HepG2 (cell line): ENCODE measurements around the gene SHTN1. TPM values are rescaled to one million over a fixed set of nuclear protein-coding genes. Genes with fewer than 3 reads are reported as not detected.

Experiments
- AGO1 ChIP-seq: fragments of 200-400 bp; formaldehyde crosslinking; IDR thresholded peaks from 2 replicates; pipeline ENCODE4 v1.6.1; 2017; ENCODE audit warnings: mild to moderate bottlenecking, low read depth, low read length, moderate library complexity; ENCODE audit not compliant: poor library complexity, severe bottlenecking
- ATAD3A ChIP-seq: sonication (generic); formaldehyde crosslinking; IDR thresholded peaks from 2 replicates; pipeline ENCODE4 v1.4.0; 2020; ENCODE audit warnings: missing genetic modification reagents
- DNMT3B ChIP-seq: conservative IDR thresholded peaks from 2 replicates; pipeline ENCODE4 v1.6.1; 2016; ENCODE audit warnings: missing biosample characterization, control low read depth
- ELF4 ChIP-seq: sonication (generic); formaldehyde crosslinking; IDR thresholded peaks from 2 replicates; pipeline ENCODE4 v1.5.0; 2020; ENCODE audit warnings: missing genetic modification reagents, mild to moderate bottlenecking, moderate library complexity, borderline replicate concordance
- MTA1 ChIP-seq: sonication (generic); formaldehyde crosslinking; IDR thresholded peaks from 2 replicates; pipeline ENCODE4 v1.4.0; 2020; ENCODE audit warnings: missing genetic modification reagents, mild to moderate bottlenecking, borderline replicate concordance
- PHF21A ChIP-seq: sonication (generic); formaldehyde crosslinking; IDR thresholded peaks from 2 replicates; pipeline ENCODE4 v1.5.0; 2020; ENCODE audit warnings: mild to moderate bottlenecking, missing genetic modification reagents
- PRMT3 ChIP-seq: sonication (generic); formaldehyde crosslinking; IDR thresholded peaks from 2 replicates; pipeline ENCODE4 v1.8.1; 2022; ENCODE audit warnings: low read depth, mild to moderate bottlenecking, moderate library complexity, missing genetic modification reagents, borderline replicate concordance
- RAD21 ChIP-seq: fragments of 450-650 bp; formaldehyde crosslinking; IDR thresholded peaks from 2 replicates; pipeline ENCODE4 v1.5.0; 2020; ENCODE audit warnings: mild to moderate bottlenecking
- SALL2 ChIP-seq: sonication (generic); formaldehyde crosslinking; IDR thresholded peaks from 2 replicates; pipeline ENCODE4 v1.8.1; 2023; ENCODE audit warnings: mild to moderate bottlenecking, missing genetic modification reagents, inconsistent platforms
- TAF15 ChIP-seq: fragments of 200-400 bp; formaldehyde crosslinking; IDR thresholded peaks from one replicate; pipeline ENCODE4 v1.6.1; 2018; ENCODE audit warnings: mild to moderate bottlenecking, low read depth, low read length; ENCODE audit not compliant: poor library complexity, severe bottlenecking
- ZEB1 ChIP-seq: IDR thresholded peaks from 2 replicates; pipeline ENCODE4 v1.6.1; 2012; ENCODE audit warnings: mild to moderate bottlenecking, low read depth, inconsistent platforms; ENCODE audit not compliant: insufficient replicate concordance
- ZKSCAN5 ChIP-seq: sonication (generic); formaldehyde crosslinking; IDR thresholded peaks from 2 replicates; pipeline ENCODE4 v1.5.1; 2020; ENCODE audit warnings: mild to moderate bottlenecking, missing genetic modification reagents
- ZNF101 ChIP-seq: sonication (generic); formaldehyde crosslinking; IDR thresholded peaks from 2 replicates; pipeline ENCODE4 v1.4.0; 2020; ENCODE audit warnings: mild to moderate bottlenecking, low read depth, missing genetic modification reagents, borderline replicate concordance
- ZNF138 ChIP-seq: sonication (generic); formaldehyde crosslinking; IDR thresholded peaks from 2 replicates; pipeline ENCODE4 v1.5.0; 2020; ENCODE audit warnings: mild to moderate bottlenecking, low read depth, missing genetic modification reagents
- ZNF160 ChIP-seq: sonication (generic); formaldehyde crosslinking; IDR thresholded peaks from 2 replicates; pipeline ENCODE4 v1.8.0; 2022; ENCODE audit warnings: mild to moderate bottlenecking, inconsistent platforms, missing genetic modification reagents
- ZNF207 ChIP-seq: fragments of 450-650 bp; IDR thresholded peaks from 2 replicates; pipeline ENCODE4 v1.6.1; 2016; ENCODE audit warnings: antibody characterized with exemption, borderline replicate concordance
- ZNF496 ChIP-seq: sonication (generic); formaldehyde crosslinking; IDR thresholded peaks from 2 replicates; pipeline ENCODE4 v1.8.1; 2023; ENCODE audit warnings: mild to moderate bottlenecking, moderate library complexity, missing genetic modification reagents; ENCODE audit not compliant: insufficient replicate concordance
- ZNF549 ChIP-seq: sonication (generic); formaldehyde crosslinking; IDR thresholded peaks from 2 replicates; pipeline ENCODE4 v1.5.0; 2020; ENCODE audit warnings: missing genetic modification reagents
- ZNF619 ChIP-seq: sonication (generic); formaldehyde crosslinking; IDR thresholded peaks from 2 replicates; pipeline ENCODE4 v1.4.0; 2020; ENCODE audit warnings: mild to moderate bottlenecking, missing genetic modification reagents
- ZNF7 ChIP-seq: IDR thresholded peaks from 2 replicates; pipeline ENCODE4 v1.6.1; 2016; ENCODE audit warnings: missing biosample characterization, missing genetic modification reagents
- ZNF792 ChIP-seq: IDR thresholded peaks from 2 replicates; pipeline ENCODE4 v1.6.1; 2016
- ZSCAN29 ChIP-seq: sonication (generic); formaldehyde crosslinking; conservative IDR thresholded peaks from 2 replicates; pipeline ENCODE4 v1.4.0; 2020; ENCODE audit warnings: mild to moderate bottlenecking, missing genetic modification reagents
- ZZZ3 ChIP-seq: sonication (generic); formaldehyde crosslinking; IDR thresholded peaks from 2 replicates; pipeline ENCODE4 v1.4.0; 2020; ENCODE audit warnings: missing genetic modification reagents, mild to moderate bottlenecking, borderline replicate concordance
- polyA plus RNA-seq, 8 experiments: library from polyadenylated mRNA; depleted of rRNA in 3 of 8; stranded (reverse) in 7 of 8; unstranded in 1 of 8; fragments of >200 nt; fragmentation: Illumina TruSeq in 4 of 8; extraction: Trizol in 4 of 8; gene quantifications; 2 replicates each; pipeline versions ENCODE4 v1.2.1 to v1.2.3, GENCODE V29; 2011 to 2016; ENCODE audit warnings: low read depth in 4 of 8, missing spikeins in 1 of 8, mixed read lengths in 1 of 8; ENCODE audit not compliant: insufficient read depth in 1 of 8
- total RNA-seq, 5 experiments: library from RNA; depleted of rRNA; stranded (reverse); fragments of >200 nt; fragmentation: Illumina TruSeq; extraction: Trizol; gene quantifications; 2 replicates each; pipeline ENCODE4 v1.2.3, GENCODE V29; 2016; ENCODE audit warnings: low read depth in 1 of 5
- TF ChIP-seq, protein P1 (sequence below): sonication (generic); formaldehyde crosslinking; IDR thresholded peaks from 2 replicates; pipeline ENCODE4 v1.5.1; 2020; ENCODE audit warnings: missing genetic modification reagents, mild to moderate bottlenecking, borderline replicate concordance
- TF ChIP-seq, protein P2 (sequence below): sonication (generic); formaldehyde crosslinking; IDR thresholded peaks from 2 replicates; pipeline ENCODE4 v1.8.0; 2022; ENCODE audit warnings: mild to moderate bottlenecking, missing genetic modification reagents, moderate library complexity
- TF ChIP-seq, protein P3 (sequence below): sonication (generic); formaldehyde crosslinking; IDR thresholded peaks from 2 replicates; pipeline ENCODE4 v1.8.1; 2022; ENCODE audit warnings: mild to moderate bottlenecking, missing genetic modification reagents
- TF ChIP-seq, protein P4 (sequence below): sonication (generic); formaldehyde crosslinking; IDR thresholded peaks from 2 replicates; pipeline ENCODE4 v1.4.0; 2020; ENCODE audit warnings: missing genetic modification reagents, borderline replicate concordance

The SHTN1 gene
- total and polyA plus RNA-seq, 2 of the 13 experiments (the other 11 are each of a cell fraction or from before 2014, with no cell fraction given), result 11.3 to 15.6 TPM

DNA sequence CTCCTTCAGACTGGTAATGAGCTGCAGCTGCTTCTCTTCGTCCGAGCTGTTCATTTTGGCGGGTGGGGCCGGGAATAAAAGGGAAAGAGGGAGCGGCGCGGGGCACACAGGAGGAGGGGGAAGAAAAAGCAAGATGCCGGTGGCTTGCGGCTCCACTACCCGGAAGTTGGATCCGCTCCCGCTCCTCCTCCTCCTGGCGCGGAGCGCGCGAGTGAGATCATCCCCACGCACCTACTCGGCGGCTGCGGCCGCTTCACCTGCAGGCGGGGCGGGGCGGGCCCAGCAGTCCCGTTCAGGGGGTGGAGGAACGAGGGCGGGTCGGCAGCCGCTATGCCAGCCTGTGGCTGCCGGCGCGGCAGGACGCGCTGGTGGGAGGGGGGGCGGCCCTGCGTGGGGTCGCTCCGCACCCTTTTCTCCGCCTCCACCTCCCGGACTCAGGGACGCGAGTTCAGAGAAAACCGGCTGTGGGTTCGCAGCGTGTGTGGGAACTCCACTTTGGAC is at the start of gene SHTN1 (continued):
- no peak for TF ChIP-seq ZNF7 (CRISPR knock-in tag)
- TF ChIP-seq ZEB1, result peak; percentile 58
- TF ChIP-seq RAD21 (CRISPR knock-in tag), result no peak
- no peak for TF ChIP-seq ZNF160 (CRISPR knock-in tag)
- TF ChIP-seq, protein P1, sequence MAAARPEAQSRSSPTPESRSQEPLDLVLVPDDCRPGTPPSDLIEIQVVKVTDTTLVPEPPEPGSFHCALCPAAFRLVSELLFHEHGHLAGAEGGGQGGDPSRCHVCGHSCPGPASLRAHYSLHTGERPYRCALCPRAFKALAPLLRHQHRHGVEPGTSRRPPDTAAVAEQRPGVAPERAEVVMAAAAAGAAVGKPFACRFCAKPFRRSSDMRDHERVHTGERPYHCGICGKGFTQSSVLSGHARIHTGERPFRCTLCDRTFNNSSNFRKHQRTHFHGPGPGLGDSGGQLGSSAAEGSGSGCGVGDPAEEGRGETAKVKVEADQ (CRISPR knock-in tag), result no peak
- TF ChIP-seq ZNF138 (CRISPR knock-in tag), result no peak
- TF ChIP-seq ELF4 (CRISPR knock-in tag), result peak; percentile 77; the same call in 1 of the 2 replicates
- no peak for TF ChIP-seq ZNF207
- no peak for TF ChIP-seq ZNF619
- 0 out of 2 replicates have a peak, but pooled peaks have one; percentile 49 for TF ChIP-seq MTA1 (CRISPR knock-in tag)
- no peak for TF ChIP-seq PHF21A (CRISPR knock-in tag)
- TF ChIP-seq ZNF549, result no peak
- TF ChIP-seq TAF15, result no peak
- TF ChIP-seq AGO1, result no peak
- no peak for TF ChIP-seq ATAD3A
- TF ChIP-seq ZNF496 (CRISPR knock-in tag), result no peak
- TF ChIP-seq PRMT3 (CRISPR knock-in tag), result no peak
- 0 out of 2 replicates have a peak, but pooled peaks have one; percentile 30 for TF ChIP-seq ZSCAN29 (CRISPR knock-in tag)
- TF ChIP-seq DNMT3B (CRISPR knock-in tag), result no peak
- TF ChIP-seq, protein P2, sequence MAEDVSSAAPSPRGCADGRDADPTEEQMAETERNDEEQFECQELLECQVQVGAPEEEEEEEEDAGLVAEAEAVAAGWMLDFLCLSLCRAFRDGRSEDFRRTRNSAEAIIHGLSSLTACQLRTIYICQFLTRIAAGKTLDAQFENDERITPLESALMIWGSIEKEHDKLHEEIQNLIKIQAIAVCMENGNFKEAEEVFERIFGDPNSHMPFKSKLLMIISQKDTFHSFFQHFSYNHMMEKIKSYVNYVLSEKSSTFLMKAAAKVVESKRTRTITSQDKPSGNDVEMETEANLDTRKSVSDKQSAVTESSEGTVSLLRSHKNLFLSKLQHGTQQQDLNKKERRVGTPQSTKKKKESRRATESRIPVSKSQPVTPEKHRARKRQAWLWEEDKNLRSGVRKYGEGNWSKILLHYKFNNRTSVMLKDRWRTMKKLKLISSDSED (CRISPR knock-in tag), result no peak
- no peak for TF ChIP-seq ZNF792 (CRISPR knock-in tag)
- TF ChIP-seq ZKSCAN5 (CRISPR knock-in tag), result no peak
- no peak for TF ChIP-seq ZNF101 (CRISPR knock-in tag)
- TF ChIP-seq SALL2 (CRISPR knock-in tag), result no peak
- TF ChIP-seq, protein P3, sequence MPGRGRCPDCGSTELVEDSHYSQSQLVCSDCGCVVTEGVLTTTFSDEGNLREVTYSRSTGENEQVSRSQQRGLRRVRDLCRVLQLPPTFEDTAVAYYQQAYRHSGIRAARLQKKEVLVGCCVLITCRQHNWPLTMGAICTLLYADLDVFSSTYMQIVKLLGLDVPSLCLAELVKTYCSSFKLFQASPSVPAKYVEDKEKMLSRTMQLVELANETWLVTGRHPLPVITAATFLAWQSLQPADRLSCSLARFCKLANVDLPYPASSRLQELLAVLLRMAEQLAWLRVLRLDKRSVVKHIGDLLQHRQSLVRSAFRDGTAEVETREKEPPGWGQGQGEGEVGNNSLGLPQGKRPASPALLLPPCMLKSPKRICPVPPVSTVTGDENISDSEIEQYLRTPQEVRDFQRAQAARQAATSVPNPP (CRISPR knock-in tag), result no peak
- TF ChIP-seq, protein P4, sequence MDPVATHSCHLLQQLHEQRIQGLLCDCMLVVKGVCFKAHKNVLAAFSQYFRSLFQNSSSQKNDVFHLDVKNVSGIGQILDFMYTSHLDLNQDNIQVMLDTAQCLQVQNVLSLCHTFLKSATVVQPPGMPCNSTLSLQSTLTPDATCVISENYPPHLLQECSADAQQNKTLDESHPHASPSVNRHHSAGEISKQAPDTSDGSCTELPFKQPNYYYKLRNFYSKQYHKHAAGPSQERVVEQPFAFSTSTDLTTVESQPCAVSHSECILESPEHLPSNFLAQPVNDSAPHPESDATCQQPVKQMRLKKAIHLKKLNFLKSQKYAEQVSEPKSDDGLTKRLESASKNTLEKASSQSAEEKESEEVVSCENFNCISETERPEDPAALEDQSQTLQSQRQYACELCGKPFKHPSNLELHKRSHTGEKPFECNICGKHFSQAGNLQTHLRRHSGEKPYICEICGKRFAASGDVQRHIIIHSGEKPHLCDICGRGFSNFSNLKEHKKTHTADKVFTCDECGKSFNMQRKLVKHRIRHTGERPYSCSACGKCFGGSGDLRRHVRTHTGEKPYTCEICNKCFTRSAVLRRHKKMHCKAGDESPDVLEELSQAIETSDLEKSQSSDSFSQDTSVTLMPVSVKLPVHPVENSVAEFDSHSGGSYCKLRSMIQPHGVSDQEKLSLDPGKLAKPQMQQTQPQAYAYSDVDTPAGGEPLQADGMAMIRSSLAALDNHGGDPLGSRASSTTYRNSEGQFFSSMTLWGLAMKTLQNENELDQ (CRISPR knock-in tag), result no peak
- no peak; the same call in 1 of the 2 replicates for TF ChIP-seq ZZZ3 (CRISPR knock-in tag)
